Fibroblast of lung (primary cell): ENCODE measurements around the gene MRPS21. TPM values are rescaled to one million over a fixed set of nuclear protein-coding genes. Genes with fewer than 3 reads are reported as not detected.

Experiments used
- DNase-seq, 2 donors: peaks; one replicate each; pipeline versions ENCODE4 v3.0.0 to v3.0.0-alpha.2; 2010; ENCODE audit warnings: low read depth in 2 of 2
- H2AFZ ChIP-seq: 2 replicates; pipeline ENCODE4 v1.5.1; 2012; ENCODE audit warnings: low read length, control low read depth, inconsistent platforms
- H3K27ac ChIP-seq: 2 replicates; pipeline ENCODE4 v1.5.1; 2011; ENCODE audit warnings: low read length, control low read depth; ENCODE audit not compliant: insufficient read depth
- H3K27me3 ChIP-seq: 2 replicates; pipeline ENCODE4 v1.5.1; 2011; ENCODE audit warnings: mild to moderate bottlenecking, low read length; ENCODE audit not compliant: control insufficient read depth, insufficient read depth
- H3K36me3 ChIP-seq: 2 replicates; pipeline ENCODE4 v1.5.1; 2011; ENCODE audit warnings: low read length; ENCODE audit not compliant: control insufficient read depth, insufficient read depth
- H3K4me1 ChIP-seq: 2 replicates; pipeline ENCODE4 v1.5.1; 2011; ENCODE audit warnings: low read length; ENCODE audit not compliant: control insufficient read depth, insufficient read depth; ENCODE audit errors: extremely low read depth
- H3K4me2 ChIP-seq: 2 replicates; pipeline ENCODE4 v1.5.1; 2011; ENCODE audit warnings: low read length, control low read depth; ENCODE audit not compliant: insufficient read depth; ENCODE audit errors: extremely low read depth
- H3K4me3 ChIP-seq, 4 experiments: fragments of 200-600 bp in 1 of 4; sonication (generic) in 1 of 4; replicated peaks in 1 of 4; 2 replicates each; pipeline ENCODE4 v1.5.1; 2011 to 2016; ENCODE audit warnings: low read length in 4 of 4, low read depth in 3 of 4, mild to moderate bottlenecking in 3 of 4, control low read depth in 2 of 4, inconsistent platforms in 1 of 4, mixed read lengths in 1 of 4; ENCODE audit not compliant: insufficient read depth in 1 of 4; ENCODE audit errors: control extremely low read depth in 1 of 4
- H3K79me2 ChIP-seq: 2 replicates; pipeline ENCODE4 v1.5.1; 2012; ENCODE audit warnings: mild to moderate bottlenecking, low read length, inconsistent platforms; ENCODE audit not compliant: control insufficient read depth, insufficient read depth
- H3K9ac ChIP-seq: 2 replicates; pipeline ENCODE4 v1.5.1; 2011; ENCODE audit warnings: mild to moderate bottlenecking, low read length, control low read depth; ENCODE audit not compliant: insufficient read depth
- H3K9me3 ChIP-seq: 2 replicates; pipeline ENCODE4 v1.5.1; 2012; ENCODE audit warnings: low read depth, low read length; ENCODE audit not compliant: control insufficient read depth, insufficient read depth
- H4K20me1 ChIP-seq: 2 replicates; pipeline ENCODE4 v1.5.1; 2011; ENCODE audit warnings: low read length; ENCODE audit not compliant: control insufficient read depth, insufficient read depth; ENCODE audit errors: extremely low read depth
- CTCF ChIP-seq, 2 donors: IDR thresholded peaks in 1 of 2; conservative IDR thresholded peaks in 1 of 2; 1 replicate in 1 of 2; 2 replicates in 1 of 2; pipeline ENCODE4 v1.5.1; 2011 to 2012; ENCODE audit warnings: low read length in 2 of 2, control low read depth in 1 of 2, inconsistent platforms in 1 of 2, low read depth in 1 of 2, mild to moderate bottlenecking in 1 of 2
- EZH2 ChIP-seq: IDR thresholded peaks from 2 replicates; pipeline ENCODE4 v1.5.1; 2012; ENCODE audit warnings: low read length, control low read depth, mild to moderate bottlenecking; ENCODE audit errors: missing control alignments
- polyA minus RNA-seq: library from RNA; depleted of rRNA, polyadenylated mRNA; stranded (reverse); fragments of >200 nt; gene quantifications from 2 replicates; pipeline ENCODE4 v1.2.3, GENCODE V29; 2011; ENCODE audit warnings: low replicate concordance
- polyA plus RNA-seq, 2 donors: library from polyadenylated mRNA; depleted of rRNA in 1 of 2; stranded (reverse) in 1 of 2; unstranded in 1 of 2; fragments of >200 nt; gene quantifications; 2 replicates each; pipeline ENCODE4 v1.2.1, GENCODE V29; 2011 to 2012; ENCODE audit warnings: missing spikeins in 1 of 2
- total RNA-seq: library from RNA; depleted of rRNA; stranded (reverse); fragments of >200 nt; gene quantifications from 2 replicates; pipeline ENCODE4 v1.2.1, GENCODE V29; 2014

MRPS21 gene
- total RNA-seq (53.7 and 54.7 TPM in 2 replicates), polyA plus RNA-seq (74.1 and 82.2 TPM in 2 replicates), polyA minus RNA-seq (2.7 and 21.9 TPM in 2 replicates)
- 101 and 111 TPM in 2 replicates for polyA plus RNA-seq (2012)

DNA sequence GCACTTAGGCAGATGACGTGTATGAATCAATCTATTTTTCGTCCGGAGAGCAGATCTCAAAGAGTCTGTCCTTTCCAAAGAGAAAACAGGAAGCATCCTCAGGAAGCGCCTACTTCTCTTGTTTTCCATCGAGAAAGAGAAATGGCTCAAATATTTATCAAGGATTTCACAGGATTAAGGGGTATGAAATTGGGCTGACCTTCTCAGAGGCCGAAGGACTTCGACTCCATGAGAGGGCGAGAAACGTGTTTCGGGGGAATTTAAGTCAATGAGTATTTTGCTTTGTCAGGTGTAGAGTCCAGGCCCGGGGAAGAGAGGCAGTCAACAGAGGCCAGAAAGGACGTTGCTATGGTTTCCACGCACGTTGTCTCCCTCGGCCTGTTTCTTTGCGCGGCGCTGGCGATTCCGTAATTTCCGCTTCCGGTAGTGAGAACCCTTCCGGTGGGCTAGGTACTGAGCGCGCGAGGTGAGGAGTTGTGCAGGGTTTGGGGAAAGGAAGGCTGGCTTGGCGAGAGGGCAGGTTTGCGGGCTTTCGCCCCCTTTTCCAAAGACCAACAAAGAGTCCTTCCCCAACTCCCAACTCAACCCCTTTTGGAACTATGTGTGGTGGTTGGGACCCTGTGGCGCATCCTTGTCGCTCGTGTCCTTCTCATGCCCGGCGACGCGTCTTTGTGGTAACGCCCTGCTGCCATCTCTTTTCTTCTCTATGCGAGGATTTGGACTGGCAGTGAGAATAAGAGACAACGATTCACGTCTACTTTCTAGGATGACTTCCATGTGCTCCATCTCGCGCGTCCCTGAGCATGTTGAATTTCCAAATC lies at the start of gene MRPS21:
MRPS21 (plus strand) TSS at position 429 of the 821 bp plus-strand sequence. CDS start 506 bp downstream, outside the sequence.
- H3K4me1 ChIP-seq = peaks cover 6% of the 10 kb centered on the region
- H2AFZ ChIP-seq = peak within 1 kb of the TSS; percentile 90
- no peak for TF ChIP-seq CTCF (conservative IDR thresholded peaks at IDR 0.05 in 1 of 2, IDR thresholded peaks at IDR 0.05 in 1 of 2; ENCODE audit: low read depth in 1 of 2, low read length in 2 of 2)
- no peak for TF ChIP-seq EZH2
- DNase-seq = peak; percentile 89 to 91
- peak within 1 kb of the TSS; percentile 77 for H3K9ac ChIP-seq
- peak within 1 kb of the TSS; percentile 62 to 97 (median 90) for H3K4me3 ChIP-seq
- no peaks in the 10 kb centered on the region for H4K20me1 ChIP-seq
- H3K9me3 ChIP-seq = no peaks in the 10 kb centered on the region
- H3K27me3 ChIP-seq = no peaks in the 10 kb centered on the region
- H3K36me3 ChIP-seq = no peaks in the 10 kb centered on the region
- H3K27ac ChIP-seq = peak within 1 kb of the TSS; percentile 93
- H3K79me2 ChIP-seq = peaks cover 11% of the 10 kb centered on the region
- H3K4me2 ChIP-seq = peak within 1 kb of the TSS; percentile 80

- Histone ChIP-seq H3K9me3 (no peaks in the 10 kb centered on the region), H3K4me3 (no peak overlapping the region), H2AFZ (no peak overlapping the region), H3K79me2 (no peaks in the 10 kb centered on the region), H3K27me3 (no peaks in the 10 kb centered on the region), H3K27ac (no peak overlapping the region), H3K4me1 (no peaks in the 10 kb centered on the region), H3K9ac (no peak overlapping the region), H3K36me3 (no peaks in the 10 kb centered on the region), H3K4me2 (no peak overlapping the region), H4K20me1 (no peaks in the 10 kb centered on the region)
- DNase-seq = no peak
- TF ChIP-seq CTCF (conservative IDR thresholded peaks at IDR 0.05 in 1 of 2, IDR thresholded peaks at IDR 0.05 in 1 of 2; ENCODE audit: low read depth in 1 of 2, low read length in 2 of 2) (no peak), EZH2 (no peak)
These were observed 43.7 kb upstream of the MRPS21 start for GRCh38 chr1:150249936-150250335.

DNA sequence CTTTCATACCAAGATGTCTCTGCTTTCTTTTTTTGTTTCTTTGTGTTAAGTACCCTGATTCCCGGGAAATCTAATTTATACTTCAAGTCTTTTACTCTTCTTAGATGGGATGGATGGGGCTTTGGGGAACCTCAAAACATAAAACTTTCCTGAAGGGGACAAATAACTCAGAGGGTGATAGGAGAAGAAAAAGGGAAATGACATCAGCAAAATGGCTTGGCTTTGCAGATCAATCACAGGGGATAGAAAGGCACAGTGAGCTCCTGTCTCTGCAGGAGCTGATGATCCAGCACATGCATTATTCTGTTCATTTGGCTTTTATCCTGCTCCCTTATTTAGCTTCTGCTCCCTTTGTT lies 37.5 kb upstream of the MRPS21 start:
- Histone ChIP-seq H3K9me3 (no peaks in the 10 kb centered on the region), H3K79me2 (no peaks in the 10 kb centered on the region), H4K20me1 (no peaks in the 10 kb centered on the region), H3K27me3 (peaks cover 22% of the 10 kb centered on the region), H3K4me3 (peak overlapping the region in 1 of 4 experiments; percentile 2), H3K36me3 (no peaks in the 10 kb centered on the region), H3K4me1 (peaks cover 9% of the 10 kb centered on the region), H3K9ac (no peak overlapping the region), H3K27ac (no peak overlapping the region), H2AFZ (peak overlapping the region; percentile 44), H3K4me2 (peak overlapping the region; percentile 77)
- DNase-seq = no peak
- TF ChIP-seq CTCF (conservative IDR thresholded peaks at IDR 0.05 in 1 of 2, IDR thresholded peaks at IDR 0.05 in 1 of 2; ENCODE audit: low read depth in 1 of 2, low read length in 2 of 2) = no peak
- TF ChIP-seq EZH2 = no peak
